NCI-H774 (cell line): ENCODE measurements around the gene RALGPS1.

ENCODE experiments used
- DNase-seq: peaks from one replicate; lab custom pipeline; 2025; lab: John Stamatoyannopoulos, UW

The RALGPS1 gene

GRCh38 chr9:127022913-127023660, 108.5 kb downstream of the RALGPS1 start:
- DNase-seq, result no peak

- DNase-seq, result no peak
These were observed 110.5 kb downstream of the RALGPS1 start for GRCh38 chr9:127025042-127025441.

- DNase-seq, result no peak
These were observed 113.1 kb downstream of the RALGPS1 start for GRCh38 chr9:127027694-127028093.

- no peak for DNase-seq
These were observed 115.0 kb downstream of the RALGPS1 start for GRCh38 chr9:127029548-127029947.

- no peak for DNase-seq
These were observed 116.5 kb downstream of the RALGPS1 start for GRCh38 chr9:127030814-127031740.

GRCh38 chr9:127032256-127032655, 117.7 kb downstream of the RALGPS1 start:
- DNase-seq, result no peak

- DNase-seq, result no peak
These were observed 118.5 kb downstream of the RALGPS1 start for GRCh38 chr9:127033061-127033460.

- DNase-seq, result no peak
These were observed 119.2 kb downstream of the RALGPS1 start for GRCh38 chr9:127033789-127034188.

- no peak for DNase-seq
These were observed 120.1 kb downstream of the RALGPS1 start for GRCh38 chr9:127034691-127035090.

GRCh38 chr9:127035423-127035822, 120.8 kb downstream of the RALGPS1 start:
- no peak for DNase-seq

GRCh38 chr9:127035948-127036347, 121.4 kb downstream of the RALGPS1 start:
- no peak for DNase-seq

- no peak for DNase-seq
These were observed 121.9 kb downstream of the RALGPS1 start for GRCh38 chr9:127036437-127036836.

GRCh38 chr9:127038531-127038930, 123.9 kb downstream of the RALGPS1 start:
- no peak for DNase-seq

GRCh38 chr9:127039492-127039891, 124.9 kb downstream of the RALGPS1 start:
- no peak for DNase-seq

- DNase-seq, result peak; percentile 13
These were observed 130.6 kb downstream of the RALGPS1 start for GRCh38 chr9:127045148-127045547.

- DNase-seq, result no peak
These were observed 133.4 kb downstream of the RALGPS1 start for GRCh38 chr9:127047971-127048370.

- peak; percentile 44 for DNase-seq
These were observed 134.5 kb downstream of the RALGPS1 start for GRCh38 chr9:127049044-127049443.

GRCh38 chr9:127049581-127049980, 135.0 kb downstream of the RALGPS1 start:
- DNase-seq, result no peak

GRCh38 chr9:127050152-127050551, 135.6 kb downstream of the RALGPS1 start:
- DNase-seq, result no peak

GRCh38 chr9:127050591-127051001, 136.0 kb downstream of the RALGPS1 start:
- DNase-seq, result no peak

GRCh38 chr9:127051881-127052595, 137.5 kb downstream of the RALGPS1 start:
- DNase-seq, result no peak

GRCh38 chr9:127053057-127053821, 138.7 kb downstream of the RALGPS1 start:
- DNase-seq, result no peak
